Smooth muscle cell (in vitro differentiated cells): ENCODE data around the gene KIAA2012. TPM values are rescaled to one million over a fixed set of nuclear protein-coding genes. Genes with fewer than 3 reads are reported as not detected.

Experiments
- DNase-seq: peaks from one replicate; lab custom pipeline; 2025; ENCODE audit not compliant: unreplicated experiment; lab: John Stamatoyannopoulos, UW
- H2AFZ ChIP-seq: fragments of 200-600 bp; sonication (generic); 2 replicates; pipeline ENCODE4 v1.6.0; 2016; ENCODE audit warnings: antibody characterized with exemption, low read depth, mild to moderate bottlenecking
- H3F3A ChIP-seq: fragments of 200-600 bp; sonication (generic); 2 replicates; pipeline ENCODE4 v1.6.0; 2017; ENCODE audit warnings: antibody characterized with exemption, low read depth
- H3K27ac ChIP-seq: fragments of 200-600 bp; sonication (generic); 2 replicates; pipeline ENCODE4 v1.5.1; 2016; ENCODE audit warnings: low read depth, mild to moderate bottlenecking
- H3K27me3 ChIP-seq: fragments of 200-600 bp; sonication (generic); 2 replicates; pipeline ENCODE4 v1.6.1; 2016; ENCODE audit warnings: low read depth, mild to moderate bottlenecking
- H3K36me3 ChIP-seq: fragments of 200-600 bp; sonication (generic); 2 replicates; pipeline ENCODE4 v1.5.1; 2016; ENCODE audit warnings: low read depth
- H3K4me1 ChIP-seq: fragments of 200-600 bp; sonication (generic); 2 replicates; pipeline ENCODE4 v1.5.1; 2016; ENCODE audit warnings: low read depth
- H3K4me2 ChIP-seq: fragments of 200-600 bp; sonication (generic); 2 replicates; pipeline ENCODE4 v1.6.0; 2016; ENCODE audit warnings: mild to moderate bottlenecking
- H3K4me3 ChIP-seq: fragments of 200-600 bp; sonication (generic); 2 replicates; pipeline ENCODE4 v1.5.1; 2016; ENCODE audit warnings: mild to moderate bottlenecking
- H3K79me2 ChIP-seq: fragments of 200-600 bp; sonication (generic); 2 replicates; pipeline ENCODE4 v1.6.0; 2016; ENCODE audit warnings: low read depth, mild to moderate bottlenecking
- H3K9ac ChIP-seq: fragments of 200-600 bp; sonication (generic); 2 replicates; pipeline ENCODE4 v1.6.0; 2016; ENCODE audit warnings: low read depth
- H3K9me3 ChIP-seq: fragments of 200-600 bp; sonication (generic); replicated peaks from 2 replicates; pipeline ENCODE4 v1.5.1; 2016; ENCODE audit warnings: low read depth
- H4K20me1 ChIP-seq: fragments of 200-600 bp; sonication (generic); 2 replicates; pipeline ENCODE4 v1.6.0; 2016; ENCODE audit warnings: low read depth
- CTCF ChIP-seq: fragments of 200-600 bp; sonication (generic); IDR thresholded peaks from 2 replicates; pipeline ENCODE4 v1.5.1; 2017; ENCODE audit warnings: borderline replicate concordance, mild to moderate bottlenecking, antibody characterized with exemption; ENCODE audit not compliant: insufficient read depth, poor library complexity, severe bottlenecking
- WGBS: methylation state at CpG from one replicate; pipeline ENCODE4 v1.1.7; 2016; ENCODE audit warnings: low lambda C conversion rate; 5-methylcytosine and 5-hydroxymethylcytosine counted together
- polyA plus RNA-seq: library from polyadenylated mRNA; unstranded; fragments of >200 nt; fragmentation: Nextera tagmentation; extraction: Ambion mirVana; gene quantifications from 2 replicates; pipeline ENCODE4 v1.2.1, GENCODE V29; 2016
- total RNA-seq: library from RNA; depleted of rRNA; stranded (reverse); fragments of >200 nt; gene quantifications from 2 replicates; pipeline ENCODE4 v1.2.3, GENCODE V29; 2014

The KIAA2012 gene
- total and polyA plus RNA-seq, 2 experiments from 2014 or later = not detected

GRCh38 chr2:202049092-202049728, 23.8 kb upstream of the KIAA2012 start:
- Histone ChIP-seq H3F3A (no peaks in the 10 kb centered on the region), H2AFZ (no peak overlapping the region), H3K4me1 (peaks cover 22% of the 10 kb centered on the region), H3K4me2 (no peak overlapping the region), H3K9me3 (no peaks in the 10 kb centered on the region), H3K27me3 (peaks cover 6% of the 10 kb centered on the region), H4K20me1 (no peaks in the 10 kb centered on the region), H3K36me3 (no peaks in the 10 kb centered on the region), H3K27ac (no peak overlapping the region), H3K9ac (no peak overlapping the region), H3K79me2 (no peaks in the 10 kb centered on the region), H3K4me3 (no peak overlapping the region)
- 98% methylated on average over 2 of the region's 2 CpGs for WGBS
- DNase-seq = no peak
- TF ChIP-seq CTCF = no peak

- TF ChIP-seq CTCF = no peak
- no peak overlapping the region for H2AFZ ChIP-seq
- H3K27ac ChIP-seq = no peak overlapping the region
- H3K9me3 ChIP-seq = no peaks in the 10 kb centered on the region
- DNase-seq = no peak
- H4K20me1 ChIP-seq = no peaks in the 10 kb centered on the region
- no peaks in the 10 kb centered on the region for H3F3A ChIP-seq
- no peak overlapping the region for H3K9ac ChIP-seq
- no peaks in the 10 kb centered on the region for H3K79me2 ChIP-seq
- no peaks in the 10 kb centered on the region for H3K36me3 ChIP-seq
- H3K4me2 ChIP-seq = no peak overlapping the region
- H3K4me3 ChIP-seq = no peak overlapping the region
- peaks cover 22% of the 10 kb centered on the region for H3K4me1 ChIP-seq
- H3K27me3 ChIP-seq = peaks cover 9% of the 10 kb centered on the region
- WGBS = 96% methylated on average over 1 of the region's 1 CpG
These were observed 23.2 kb upstream of the KIAA2012 start for GRCh38 chr2:202049840-202050239.

- Histone ChIP-seq H3F3A (no peaks in the 10 kb centered on the region), H3K79me2 (no peaks in the 10 kb centered on the region), H3K9me3 (no peaks in the 10 kb centered on the region), H3K9ac (no peak overlapping the region), H3K36me3 (no peaks in the 10 kb centered on the region), H3K27ac (no peak overlapping the region), H3K27me3 (peaks cover 9% of the 10 kb centered on the region), H3K4me3 (no peak overlapping the region), H2AFZ (no peak overlapping the region), H3K4me1 (peaks cover 22% of the 10 kb centered on the region), H3K4me2 (no peak overlapping the region), H4K20me1 (no peaks in the 10 kb centered on the region)
- no peak for DNase-seq
- TF ChIP-seq CTCF = no peak
These were observed 22.4 kb upstream of the KIAA2012 start for GRCh38 chr2:202050652-202051051.

GRCh38 chr2:202051499-202052161, 21.4 kb upstream of the KIAA2012 start:
- no peaks in the 10 kb centered on the region for H3F3A ChIP-seq
- no peak overlapping the region for H3K9ac ChIP-seq
- peaks cover 22% of the 10 kb centered on the region for H3K4me1 ChIP-seq
- no peak overlapping the region for H3K4me2 ChIP-seq
- TF ChIP-seq CTCF = no peak
- no peak overlapping the region for H2AFZ ChIP-seq
- H3K36me3 ChIP-seq = no peaks in the 10 kb centered on the region
- DNase-seq = no peak
- 69% methylated on average over 8 of the region's 8 CpGs for WGBS
- H4K20me1 ChIP-seq = no peaks in the 10 kb centered on the region
- H3K9me3 ChIP-seq = no peaks in the 10 kb centered on the region
- H3K79me2 ChIP-seq = no peaks in the 10 kb centered on the region
- H3K4me3 ChIP-seq = no peak overlapping the region
- no peak overlapping the region for H3K27ac ChIP-seq
- peaks cover 13% of the 10 kb centered on the region for H3K27me3 ChIP-seq
